Small intestine (tissue), 7 donors: Measurements from ENCODE around the gene LYZ. TPM values are rescaled to one million over a fixed set of nuclear protein-coding genes. Genes with fewer than 3 reads are reported as not detected.
A peak's percentile ranks its signal among the peaks of the same experiment; 100 is the strongest.

ENCODE experiments used
- DNase-seq, 2 donors: peaks; one replicate each; pipeline versions ENCODE4 v3.0.0 to v3.0.0-alpha.2; 2013
- FAIRE-seq: peaks from 2 replicates; lab custom pipeline; 2012; peaks lifted over from hg19 to GRCh38; lab: Jason Lieb, UNC
- H3K27ac ChIP-seq, 3 donors: one replicate each; pipeline ENCODE4 v1.5.1; 2013; ENCODE audit warnings: low read length in 2 of 3, mild to moderate bottlenecking in 2 of 3, control low read depth in 1 of 3, inconsistent platforms in 1 of 3, low read depth in 1 of 3, moderate library complexity in 1 of 3
- H3K27me3 ChIP-seq, 3 donors: one replicate each; pipeline ENCODE4 v1.6.1; 2013; ENCODE audit warnings: low read length in 3 of 3, inconsistent platforms in 1 of 3; ENCODE audit not compliant: control insufficient read depth in 3 of 3, insufficient read depth in 3 of 3
- H3K36me3 ChIP-seq, 3 donors: one replicate each; pipeline ENCODE4 v1.6.1; 2013; ENCODE audit warnings: low read length in 3 of 3, inconsistent platforms in 1 of 3, low read depth in 1 of 3, mild to moderate bottlenecking in 1 of 3, moderate library complexity in 1 of 3; ENCODE audit not compliant: control insufficient read depth in 3 of 3, insufficient read depth in 2 of 3
- H3K4me1 ChIP-seq, 3 donors: one replicate each; pipeline ENCODE4 v1.6.1; 2013; ENCODE audit warnings: low read length in 2 of 3, inconsistent platforms in 1 of 3, low read depth in 1 of 3, mild to moderate bottlenecking in 1 of 3, moderate library complexity in 1 of 3; ENCODE audit not compliant: control insufficient read depth in 3 of 3, insufficient read depth in 2 of 3
- H3K4me3 ChIP-seq, 3 donors: one replicate each; pipeline ENCODE4 v1.5.1; 2013; ENCODE audit warnings: low read length in 3 of 3, control low read depth in 1 of 3, inconsistent platforms in 1 of 3, low read depth in 1 of 3, mild to moderate bottlenecking in 1 of 3, moderate library complexity in 1 of 3
- H3K9me3 ChIP-seq, 2 donors: one replicate each; pipeline ENCODE4 v1.6.1; 2013; ENCODE audit warnings: low read depth in 1 of 2, low read length in 1 of 2; ENCODE audit not compliant: control insufficient read depth in 2 of 2, insufficient read depth in 1 of 2
- WGBS, 3 donors: extraction: QIAGEN DNeasy Blood & Tissue Kit; methylation state at CpG; one replicate each; pipeline ENCODE4 v1.1.7; 2013; 5-methylcytosine and 5-hydroxymethylcytosine counted together
- polyA plus RNA-seq, 4 donors: library from polyadenylated mRNA; stranded (reverse) in 3 of 4; unstranded in 1 of 4; fragments of 200-250 nt in 3 of 4; fragments of 120-200 nt in 1 of 4; gene quantifications; one replicate each; pipeline versions ENCODE4 v1.2.1 to v1.2.3, GENCODE V29; 2013
- donor health status: healthy with polysubstance abuse.
- donor health status: control.
- donor health status: control.
- donor health status: Bipolar disorder and iron deficiency.
- donor health status: healthy.

Gene LYZ
- polyA plus RNA-seq, 4 donors, result 69.6 to 836 (median 212) TPM

GRCh38 chr12:69383074-69383473 lies 34.9 kb downstream of the LYZ start:
- FAIRE-seq, result no peak
- Histone ChIP-seq H3K27me3 (no peaks in the 10 kb centered on the region), H3K36me3 (peaks cover 0 to 12% (median 0%) of the 10 kb centered on the region in 3 donors), H3K4me3 (no peak overlapping the region), H3K27ac (no peak overlapping the region), H3K9me3 (no peaks in the 10 kb centered on the region), H3K4me1 (no peaks in the 10 kb centered on the region)
- WGBS, 3 donors, result 96 to 100% (median 100%) methylated on average over 1 of the region's 1 CpG
- no peak for DNase-seq

GRCh38 chr12:69385038-69385437 lies 36.9 kb downstream of the LYZ start:
- no peak overlapping the region for H3K4me3 ChIP-seq
- H3K27me3 ChIP-seq, result no peaks in the 10 kb centered on the region
- H3K27ac ChIP-seq, result no peak overlapping the region
- H3K4me1 ChIP-seq, result no peaks in the 10 kb centered on the region
- H3K36me3 ChIP-seq, result peaks cover 0 to 10% (median 0%) of the 10 kb centered on the region in 3 donors
- 73 to 82% (median 77%) methylated on average over 3 of the region's 3 CpGs for WGBS, 3 donors
- no peaks in the 10 kb centered on the region for H3K9me3 ChIP-seq
- no peak for FAIRE-seq
- DNase-seq, result no peak

GRCh38 chr12:69386921-69387320 lies 38.7 kb downstream of the LYZ start:
- no peak overlapping the region for H3K4me3 ChIP-seq
- H3K9me3 ChIP-seq, result no peaks in the 10 kb centered on the region
- H3K27ac ChIP-seq, result no peak overlapping the region
- 84 to 89% (median 85%) methylated on average over 2 of the region's 2 CpGs for WGBS, 3 donors
- no peaks in the 10 kb centered on the region for H3K4me1 ChIP-seq
- DNase-seq (no peak), FAIRE-seq (no peak)
- H3K27me3 ChIP-seq, result no peaks in the 10 kb centered on the region
- H3K36me3 ChIP-seq, result peaks cover 0 to 9% (median 2%) of the 10 kb centered on the region in 3 donors

- no peaks in the 10 kb centered on the region for H3K4me1 ChIP-seq
- FAIRE-seq, result no peak
- 72 to 94% (median 88%) methylated on average over 1 of the region's 1 CpG for WGBS, 3 donors
- H3K36me3 ChIP-seq, result peaks cover 0 to 8% (median 2%) of the 10 kb centered on the region in 3 donors
- H3K27ac ChIP-seq, result no peak overlapping the region
- H3K9me3 ChIP-seq, result no peaks in the 10 kb centered on the region
- DNase-seq, result peak; percentile 46 to 51
- H3K4me3 ChIP-seq, result no peak overlapping the region
- H3K27me3 ChIP-seq, result no peaks in the 10 kb centered on the region
Observed at GRCh38 chr12:69388371-69388770, 40.2 kb downstream of the LYZ start.

- Histone ChIP-seq H3K9me3 (no peaks in the 10 kb centered on the region), H3K4me3 (no peak overlapping the region), H3K36me3 (peaks cover 0 to 8% (median 2%) of the 10 kb centered on the region in 3 donors), H3K4me1 (no peaks in the 10 kb centered on the region), H3K27me3 (no peaks in the 10 kb centered on the region), H3K27ac (no peak overlapping the region)
- 35 to 52% (median 35%) methylated on average over 1 of the region's 1 CpG for WGBS, 3 donors
- DNase-seq (no peak), FAIRE-seq (no peak)
Observed at GRCh38 chr12:69389831-69390230, 41.6 kb downstream of the LYZ start.

- peaks cover 0 to 8% (median 2%) of the 10 kb centered on the region in 3 donors for H3K36me3 ChIP-seq
- no peaks in the 10 kb centered on the region for H3K27me3 ChIP-seq
- H3K9me3 ChIP-seq, result no peaks in the 10 kb centered on the region
- no peak for FAIRE-seq
- WGBS, 3 donors, result 100% methylated on average over 1 of the region's 1 CpG
- no peaks in the 10 kb centered on the region for H3K4me1 ChIP-seq
- no peak for DNase-seq
- H3K4me3 ChIP-seq, result no peak overlapping the region
- H3K27ac ChIP-seq, result no peak overlapping the region
Observed at GRCh38 chr12:69392179-69392928, 44.2 kb downstream of the LYZ start.

- H3K27ac ChIP-seq, result no peak overlapping the region
- H3K27me3 ChIP-seq, result no peaks in the 10 kb centered on the region
- DNase-seq, result peak in 1 of 2 donors; percentile 3
- H3K36me3 ChIP-seq, result peaks cover 0 to 3% (median 2%) of the 10 kb centered on the region in 3 donors
- 64 to 78% (median 74%) methylated on average over 1 of the region's 1 CpG for WGBS, 3 donors
- no peak for FAIRE-seq
- no peaks in the 10 kb centered on the region for H3K4me1 ChIP-seq
- no peak overlapping the region for H3K4me3 ChIP-seq
- H3K9me3 ChIP-seq, result no peaks in the 10 kb centered on the region
Observed at GRCh38 chr12:69396041-69396440, 47.9 kb downstream of the LYZ start.

- H3K9me3 ChIP-seq, result no peaks in the 10 kb centered on the region
- no peaks in the 10 kb centered on the region for H3K27me3 ChIP-seq
- no peak overlapping the region for H3K27ac ChIP-seq
- FAIRE-seq (no peak), DNase-seq (no peak)
- H3K4me1 ChIP-seq, result no peaks in the 10 kb centered on the region
- H3K36me3 ChIP-seq, result peaks cover 0 to 3% (median 0%) of the 10 kb centered on the region in 3 donors
- 95 to 97% (median 96%) methylated on average over 3 of the region's 3 CpGs for WGBS, 3 donors
- H3K4me3 ChIP-seq, result no peak overlapping the region
Observed at GRCh38 chr12:69396963-69397362, 48.8 kb downstream of the LYZ start.
